PC-3 (cell line): ENCODE data around the gene SNRPN. TPM values are rescaled to one million over a fixed set of nuclear protein-coding genes. Genes with fewer than 3 reads are reported as not detected.

Experiments used
- ATAC-seq: fragments of 200-7000 bp; cut with Tn5 transposase; 2 replicates; pipeline ENCODE4 v1.9.1; 2020; ENCODE audit warnings: mild to moderate bottlenecking, moderate library complexity
- BruUV-seq: library from RNA; stranded (reverse); fragments of 400-500 nt; replicated peaks from 2 replicates; lab custom pipeline; 2021; lab: Mats Ljungman, UMichigan
- CTCF ChIA-PET: fragments of 300-600 bp; sonication (Branson Sonifier 250); formaldehyde crosslinking; loops from one replicate; lab custom pipeline; 2022; ENCODE audit warnings: antibody characterized with exemption; lab: Charles Lee
- POLR2A ChIA-PET: fragments of 300-600 bp; sonication (Branson Sonifier 250); formaldehyde crosslinking; loops from one replicate; lab custom pipeline; 2022; ENCODE audit warnings: antibody characterized with exemption; ENCODE audit not compliant: unreplicated experiment; lab: Charles Lee
- DNase-seq: peaks from one replicate; pipeline ENCODE4 v3.0.0-alpha.2; 2015
- H2AFZ ChIP-seq: fragments of 300-600 bp; sonication (generic); 2 replicates; pipeline ENCODE4 v1.6.0; 2016; ENCODE audit warnings: antibody characterized with exemption, low read length
- H3F3A ChIP-seq: fragments of 300-600 bp; sonication (generic); one replicate; pipeline ENCODE4 v1.6.0; 2017; ENCODE audit warnings: antibody characterized with exemption, low read length, control low read depth, mild to moderate bottlenecking; ENCODE audit not compliant: unreplicated experiment
- H3K27ac ChIP-seq: fragments of 300-600 bp; sonication (generic); 2 replicates; pipeline ENCODE4 v1.5.1; 2016; ENCODE audit warnings: mild to moderate bottlenecking, low read length
- H3K27me3 ChIP-seq: fragments of 300-600 bp; sonication (generic); 2 replicates; pipeline ENCODE4 v1.6.1; 2016; ENCODE audit warnings: low read length, mixed read lengths
- H3K36me3 ChIP-seq: fragments of 300-600 bp; sonication (generic); 2 replicates; pipeline ENCODE4 v1.6.1; 2016; ENCODE audit warnings: low read depth, mixed run types, low read length, mixed read lengths
- H3K4me1 ChIP-seq: fragments of 300-600 bp; sonication (generic); 2 replicates; pipeline ENCODE4 v1.5.1; 2016; ENCODE audit warnings: low read length; ENCODE audit not compliant: insufficient read depth
- H3K4me2 ChIP-seq: fragments of 300-600 bp; sonication (generic); 2 replicates; pipeline ENCODE4 v1.6.0; 2016; ENCODE audit warnings: low read length
- H3K4me3 ChIP-seq: fragments of 300-600 bp; sonication (generic); 2 replicates; pipeline ENCODE4 v1.5.1; 2016; ENCODE audit warnings: mild to moderate bottlenecking, low read length, mixed read lengths
- H3K79me2 ChIP-seq: fragments of 300-600 bp; sonication (generic); 2 replicates; pipeline ENCODE4 v1.6.1; 2017; ENCODE audit warnings: low read length, mixed read lengths
- H3K9ac ChIP-seq: fragments of 300-600 bp; sonication (generic); 2 replicates; pipeline ENCODE4 v1.6.0; 2016; ENCODE audit warnings: mild to moderate bottlenecking, low read length
- H3K9me2 ChIP-seq: fragments of 300-600 bp; sonication (generic); replicated peaks from 2 replicates; pipeline ENCODE4 v1.6.1; 2016; ENCODE audit warnings: mixed run types, low read length, mixed read lengths
- H3K9me3 ChIP-seq: fragments of 300-600 bp; sonication (generic); 2 replicates; pipeline ENCODE4 v1.6.1; 2016; ENCODE audit warnings: low read length, mixed read lengths
- H4K20me1 ChIP-seq: fragments of 300-600 bp; sonication (generic); 2 replicates; pipeline ENCODE4 v1.6.1; 2016; ENCODE audit warnings: low read length, mixed read lengths
- CTCF ChIP-seq: fragments of 300-600 bp; sonication (generic); conservative IDR thresholded peaks from 2 replicates; pipeline ENCODE4 v1.5.1; 2017; ENCODE audit warnings: antibody characterized with exemption, low read depth, mild to moderate bottlenecking, low read length
- EZH2 ChIP-seq: fragments of 300-600 bp; sonication (generic); IDR thresholded peaks from one replicate; pipeline ENCODE4 v1.6.1; 2017; ENCODE audit warnings: antibody characterized with exemption, mild to moderate bottlenecking, low read length; ENCODE audit not compliant: unreplicated experiment
- EZH2phosphoT487 ChIP-seq: fragments of 300-600 bp; sonication (generic); IDR thresholded peaks from 2 replicates; pipeline ENCODE4 v1.6.1; 2018; ENCODE audit warnings: mild to moderate bottlenecking, antibody characterized with exemption, low read length, borderline replicate concordance
- intact Hi-C: fragments of 100-400 bp; cut with micrococcal nuclease; formaldehyde crosslinking; loops from 2 replicates; pipeline ENCODE4 v1.9.0; 2023
- total RNA-seq: library from RNA; depleted of rRNA; stranded (reverse); fragments of >200 nt; gene quantifications from 2 replicates; pipeline ENCODE4 v1.2.3, GENCODE V29; 2014; rRNA removed

Gene SNRPN
- total RNA-seq, 1 experiment from 2014 or later, result 139 TPM

- Histone ChIP-seq H3K36me3 (peaks cover 8% of the 10 kb centered on the region; the same call in 1 of the 2 replicates), H2AFZ (no peak overlapping the region), H3K4me2 (no peak overlapping the region), H3K27ac (no peak overlapping the region), H3K27me3 (no peaks in the 10 kb centered on the region), H3K4me1 (no peaks in the 10 kb centered on the region), H3K4me3 (no peak overlapping the region), H3K79me2 (no peaks in the 10 kb centered on the region), H3K9ac (no peak overlapping the region), H4K20me1 (no peaks in the 10 kb centered on the region), H3F3A (no peaks in the 10 kb centered on the region), H3K9me2 (no peaks in the 10 kb centered on the region), H3K9me3 (peaks cover 20% of the 10 kb centered on the region; the same call in 1 of the 2 replicates)
- POLR2A ChIA-PET, result no interaction called here
- BruUV-seq, result no TSS peak
- DNase-seq, result no peak
- CTCF ChIA-PET, result no interaction called here
- intact Hi-C loops, result no loop called here
- TF ChIP-seq EZH2phosphoT487 (no peak), EZH2 (no peak)
- no peak for ATAC-seq
Observed at GRCh38 chr15:24986653-24987052, 31.9 kb downstream of the SNRPN start.

DNA sequence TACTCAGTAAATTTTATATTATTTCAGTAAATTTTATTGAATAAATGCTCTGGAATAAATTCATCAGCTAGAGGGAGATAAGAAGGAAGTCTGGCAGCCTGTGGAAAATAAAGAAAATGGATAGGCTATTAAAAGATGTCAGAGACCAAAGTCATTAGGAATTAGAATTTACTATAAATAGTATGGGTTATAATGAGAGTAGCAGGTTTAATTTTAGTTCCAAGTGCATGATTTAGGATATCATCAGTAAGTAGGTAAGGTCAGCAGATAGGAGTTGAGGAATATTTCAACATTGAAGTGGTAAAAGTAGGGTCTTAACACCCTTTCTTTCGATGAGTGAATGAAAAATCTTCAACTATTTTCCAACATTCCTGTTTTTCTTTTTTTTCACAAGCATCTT lies 64.6 kb downstream of the SNRPN start:
- no peak for DNase-seq
- intact Hi-C loops, result no loop called here
- Histone ChIP-seq H3K27ac (no peak overlapping the region), H3K36me3 (0 out of 2 replicates have a peak, but pooled peaks cover 1% of the 10 kb centered on the region), H3K27me3 (no peaks in the 10 kb centered on the region), H3K79me2 (no peaks in the 10 kb centered on the region), H3K4me2 (no peak overlapping the region), H2AFZ (no peak overlapping the region), H3K4me1 (no peaks in the 10 kb centered on the region), H4K20me1 (no peaks in the 10 kb centered on the region), H3K9ac (no peak overlapping the region), H3K4me3 (no peak overlapping the region), H3K9me2 (no peaks in the 10 kb centered on the region), H3F3A (no peaks in the 10 kb centered on the region), H3K9me3 (peaks cover 14% of the 10 kb centered on the region; the same call in 1 of the 2 replicates)
- no TSS peak for BruUV-seq
- POLR2A ChIA-PET, result no interaction called here
- TF ChIP-seq EZH2, result no peak
- no peak for TF ChIP-seq EZH2phosphoT487
- no peak for TF ChIP-seq CTCF
- CTCF ChIA-PET, result no interaction called here
- ATAC-seq, result no peak

DNA sequence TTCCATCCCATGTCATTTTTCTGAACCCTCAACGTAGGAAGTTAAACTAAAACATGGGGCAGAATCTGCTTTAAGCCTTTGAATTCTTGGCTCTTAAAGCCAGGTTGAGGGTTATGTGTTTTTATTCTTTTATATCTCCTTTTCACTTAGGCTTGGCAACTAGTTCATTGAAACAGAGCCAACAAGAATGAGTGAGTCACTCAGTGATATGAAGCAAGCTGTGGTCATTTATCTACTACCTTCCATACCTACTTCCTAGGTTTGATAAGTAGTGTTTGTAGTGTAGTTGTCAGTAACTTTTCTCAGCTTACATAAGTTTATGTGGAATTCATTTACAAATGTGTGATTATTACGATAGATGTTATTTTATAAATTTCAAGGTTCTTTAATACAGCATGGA lies 67.4 kb downstream of the SNRPN start:
- H3K9ac ChIP-seq, result no peak overlapping the region
- intact Hi-C loops, result no loop called here
- no peak overlapping the region for H3K27ac ChIP-seq
- no peak overlapping the region for H2AFZ ChIP-seq
- no peaks in the 10 kb centered on the region for H3K9me2 ChIP-seq
- ChIA-PET POLR2A (no interaction called here), CTCF (no interaction called here)
- DNase-seq, result peak; percentile 23
- no TSS peak for BruUV-seq
- no peaks in the 10 kb centered on the region for H4K20me1 ChIP-seq
- no peaks in the 10 kb centered on the region for H3K4me1 ChIP-seq
- no peaks in the 10 kb centered on the region for H3K27me3 ChIP-seq
- no peak for ATAC-seq
- TF ChIP-seq EZH2phosphoT487 (no peak), CTCF (no peak), EZH2 (no peak)
- no peaks in the 10 kb centered on the region for H3F3A ChIP-seq
- peaks cover 12% of the 10 kb centered on the region; the same call in 1 of the 2 replicates for H3K9me3 ChIP-seq
- H3K4me3 ChIP-seq, result no peak overlapping the region
- H3K4me2 ChIP-seq, result no peak overlapping the region
- H3K79me2 ChIP-seq, result no peaks in the 10 kb centered on the region
- no peaks in the 10 kb centered on the region for H3K36me3 ChIP-seq

Other genes starting within 250 kb of the SNRPN start
- gene SNURF, start within 50 bp of the SNRPN start, total RNA-seq, result 6.0 and 13.1 TPM in 2 replicates